ENCODE data around the gene SP140. TPM values are rescaled to one million over a fixed set of nuclear protein-coding genes. Genes with fewer than 3 reads are reported as not detected.

Gene SP140
- total and polyA plus RNA-seq, 2 experiments from 2014 or later: not detected

- Histone ChIP-seq H3K27me3 (replicated peaks; ENCODE audit: insufficient read depth) (no peaks in the 10 kb centered on the region), H3F3A (ENCODE audit: insufficient read depth) (peaks cover 6% of the 10 kb centered on the region; the same call in 1 of the 2 replicates), H4K20me1 (ENCODE audit: insufficient read depth) (no peaks in the 10 kb centered on the region), H3K4me2 (ENCODE audit: unreplicated experiment) (no peak overlapping the region), H3K9ac (no peak overlapping the region), H3K9me2 (ENCODE audit: insufficient read depth) (no peaks in the 10 kb centered on the region), H3K36me3 (ENCODE audit: low read depth) (no peaks in the 10 kb centered on the region; the same call in 1 of the 2 replicates), H3K9me3 (ENCODE audit: low read depth) (no peaks in the 10 kb centered on the region), H2AFZ (no peak overlapping the region), H3K27ac (no peak overlapping the region), H3K4me3 (no peak overlapping the region), H3K79me2 (ENCODE audit: insufficient read depth) (no peaks in the 10 kb centered on the region), H3K4me1 (ENCODE audit: insufficient read depth) (peaks cover 13% of the 10 kb centered on the region; the same call in 1 of the 2 replicates)
- 48% methylated on average over 1 of the region's 1 CpG for WGBS, 2 experiments (ENCODE audit: low coverage in 1 of 2, low lambda C conversion rate in 2 of 2, missing lambda C conversion rate in 2 of 2)
- no peak for DNase-seq
- TF ChIP-seq EZH2 (IDR thresholded peaks at IDR 0.05; ENCODE audit: insufficient read depth, poor library complexity, severe bottlenecking) (no peak), EZH2phosphoT487 (IDR thresholded peaks at IDR 0.05; ENCODE audit: insufficient read depth, low read depth) (no peak)
- in situ Hi-C loops (cut with MboI): no loop called here
Observed at GRCh38 chr2:230362030-230362691, 136.6 kb downstream of the SP140 start.

Other genes with a start within 250 kb of the SP140 start
- gene SLC16A14, start 156.8 kb upstream of the SP140 start, total RNA-seq (2014; rRNA removed; shearing (Covaris generic)): not detected in 2 replicates
- not detected in 2 replicates for gene SLC16A14, start 156.8 kb upstream of the SP140 start, polyA plus RNA-seq (2016; fragmentation: Nextera tagmentation; extraction: Ambion mirVana)
- 11.6 and 24.3 TPM in 2 replicates for gene SP110, start 5.8 kb upstream of the SP140 start, total RNA-seq (2014; rRNA removed; shearing (Covaris generic))
- gene SP110, start 5.8 kb upstream of the SP140 start, polyA plus RNA-seq (2016; fragmentation: Nextera tagmentation; extraction: Ambion mirVana): 11.1 and 13.4 TPM in 2 replicates
- 7.8 and 8.0 TPM in 2 replicates for gene SP140L, start 101.5 kb downstream of the SP140 start, total RNA-seq (2014; rRNA removed; shearing (Covaris generic))
- 11.1 and 11.5 TPM in 2 replicates for gene SP140L, start 101.5 kb downstream of the SP140 start, polyA plus RNA-seq (2016; fragmentation: Nextera tagmentation; extraction: Ambion mirVana)
- 73.5 and 75.8 TPM in 2 replicates for gene SP100, start 190.5 kb downstream of the SP140 start, total RNA-seq (2014; rRNA removed; shearing (Covaris generic))
- 108 TPM in 2 replicates for gene SP100, start 190.5 kb downstream of the SP140 start, polyA plus RNA-seq (2016; fragmentation: Nextera tagmentation; extraction: Ambion mirVana)

Data from GM23248 (cell line).